T-cell (primary cell): ENCODE measurements around the gene SRGAP1. TPM values are rescaled to one million over a fixed set of nuclear protein-coding genes. Genes with fewer than 3 reads are reported as not detected.

ENCODE experiments used
- ATAC-seq, 4 experiments: fragments of 200-7000 bp in 3 of 4; fragments of 150-1000 bp in 1 of 4; cut with Tn5 transposase; replicated peaks in 1 of 4; 1 replicate in 3 of 4; 2 replicates in 1 of 4; pipeline ENCODE4 v1.10.0; 2021; ENCODE audit warnings: moderate library complexity in 3 of 4, mild to moderate bottlenecking in 2 of 4, moderate number of reproducible peaks in 1 of 4
- CTCF ChIA-PET, 2 donors: fragments of 300-600 bp; sonication (Branson Sonifier 250); formaldehyde crosslinking; loops; one replicate each; lab custom pipeline; 2022; ENCODE audit warnings: antibody characterized with exemption in 2 of 2; lab: Charles Lee
- POLR2A ChIA-PET, 2 donors: fragments of 300-600 bp; sonication (Branson Sonifier 250); formaldehyde crosslinking; loops; one replicate each; lab custom pipeline; 2022; ENCODE audit warnings: antibody characterized with exemption in 2 of 2; lab: Charles Lee
- DNase-seq, 35 experiments: peaks; one replicate each; pipeline versions ENCODE4 v3.0.0 to v3.0.0-alpha.2; 2013 to 2023
- H3K27ac ChIP-seq: one replicate; pipeline ENCODE4 v1.5.1; 2013; ENCODE audit warnings: low read length
- H3K27me3 ChIP-seq, 2 experiments: replicated peaks in 1 of 2; 1 replicate in 1 of 2; 2 replicates in 1 of 2; pipeline versions ENCODE4 v1.6.1 to v1.7.0; 2013; ENCODE audit warnings: low read length in 1 of 2, mixed read lengths in 1 of 2; ENCODE audit not compliant: control insufficient read depth in 2 of 2, insufficient read depth in 2 of 2; ENCODE audit errors: extremely low read depth in 1 of 2
- H3K36me3 ChIP-seq, 2 donors: 1 replicate in 1 of 2; 2 replicates in 1 of 2; pipeline versions ENCODE4 v1.6.1 to v1.7.0; 2013; ENCODE audit warnings: low read length in 1 of 2; ENCODE audit not compliant: control insufficient read depth in 2 of 2, insufficient read depth in 1 of 2; ENCODE audit errors: extremely low read depth in 1 of 2
- H3K4me1 ChIP-seq, 2 experiments: 1 replicate in 1 of 2; 2 replicates in 1 of 2; pipeline versions ENCODE4 v1.6.1 to v1.7.0; 2013; ENCODE audit warnings: low read length in 2 of 2, mixed read lengths in 1 of 2; ENCODE audit not compliant: insufficient read depth in 2 of 2, control insufficient read depth in 1 of 2; ENCODE audit errors: extremely low read depth in 1 of 2
- H3K4me3 ChIP-seq, 2 donors: 1 replicate in 1 of 2; 2 replicates in 1 of 2; pipeline versions ENCODE4 v1.5.1 to v1.7.0; 2013; ENCODE audit warnings: mild to moderate bottlenecking in 2 of 2, low read length in 1 of 2, moderate library complexity in 1 of 2; ENCODE audit not compliant: control insufficient read depth in 1 of 2; ENCODE audit errors: extremely low read depth in 1 of 2
- H3K9me3 ChIP-seq: 2 replicates; pipeline ENCODE4 v1.7.0; 2013
- H3K27ac Mint-ChIP-seq, 2 donors: one replicate each; pipeline ENCODE4 v1.8.0; 2020 to 2021; ENCODE audit warnings: mild to moderate bottlenecking in 2 of 2, mixed read lengths in 2 of 2
- H3K27me3 Mint-ChIP-seq, 2 donors: one replicate each; pipeline ENCODE4 v1.8.0; 2021 to 2022; ENCODE audit warnings: mixed read lengths in 2 of 2
- H3K36me3 Mint-ChIP-seq: one replicate; pipeline ENCODE4 v1.8.0; 2021; ENCODE audit warnings: mixed read lengths
- H3K4me1 Mint-ChIP-seq, 3 donors: one replicate each; pipeline ENCODE4 v1.8.0; 2020 to 2022; ENCODE audit warnings: mixed read lengths in 3 of 3, mild to moderate bottlenecking in 1 of 3
- H3K4me3 Mint-ChIP-seq, 3 donors: one replicate each; pipeline ENCODE4 v1.8.0; 2020 to 2022; ENCODE audit warnings: mild to moderate bottlenecking in 3 of 3, mixed read lengths in 3 of 3, moderate library complexity in 3 of 3
- H3K9me3 Mint-ChIP-seq, 3 donors: one replicate each; pipeline ENCODE4 v1.8.0; 2020 to 2022; ENCODE audit warnings: mixed read lengths in 3 of 3
- WGBS: methylation state at CpG from one replicate; pipeline ENCODE4 v1.1.5; 2013; ENCODE audit warnings: missing lambda C conversion rate; ENCODE audit not compliant: insufficient coverage; 5-methylcytosine and 5-hydroxymethylcytosine counted together
- total RNA-seq, 35 experiments: library from RNA in 6 of 35; stranded (reverse) in 6 of 35; fragments of 120-200 nt in 1 of 35; gene quantifications; one replicate each; pipeline versions ENCODE4 v1.2.1 to v1.2.4 and lab custom pipeline; 2013 to 2026

The SRGAP1 gene
- total RNA-seq, 5 donors from 2014 or later (not counting 1 experiment from before 2014, with no cell fraction given) = 0.07 to 0.38 (median 0.17) TPM; not detected in 1

- H3K9me3 Mint-ChIP-seq = no peaks in the 10 kb centered on the region
- H3K27me3 ChIP-seq = peaks cover 0 to 4% of the 10 kb centered on the region in 2 experiments
- no CpG with 5 or more reads among the region's 4 CpGs for WGBS
- DNase-seq = no peak
- ATAC-seq = no peak
- no peaks in the 10 kb centered on the region for H3K4me1 Mint-ChIP-seq
- H3K27me3 Mint-ChIP-seq = peaks cover 3 to 6% of the 10 kb centered on the region in 2 donors
- H3K27ac Mint-ChIP-seq = no peak overlapping the region
- no peaks in the 10 kb centered on the region for H3K36me3 Mint-ChIP-seq
- H3K27ac ChIP-seq = no peak overlapping the region
- no peaks in the 10 kb centered on the region for H3K36me3 ChIP-seq
- POLR2A ChIA-PET = no interaction called here
- no peaks in the 10 kb centered on the region for H3K9me3 ChIP-seq
- H3K4me1 ChIP-seq = no peaks in the 10 kb centered on the region
- CTCF ChIA-PET = no interaction called here
- H3K4me3 Mint-ChIP-seq = no peak overlapping the region
- no peak overlapping the region for H3K4me3 ChIP-seq
These were observed 248.2 kb downstream of the SRGAP1 start for GRCh38 chr12:64092507-64093196.

- ATAC-seq = no peak
- no CpG with 5 or more reads among the region's 3 CpGs for WGBS
These were observed 249.2 kb downstream of the SRGAP1 start for GRCh38 chr12:64093689-64094088.

GRCh38 chr12:64097366-64098105, 253.0 kb downstream of the SRGAP1 start:
- no peak overlapping the region for H3K4me3 ChIP-seq
- H3K4me1 ChIP-seq = no peaks in the 10 kb centered on the region
- H3K27me3 Mint-ChIP-seq = peaks cover 15 to 16% of the 10 kb centered on the region in 2 donors
- ChIA-PET CTCF (interaction anchor here in 1 of 2 donors (0.6 kb wide), 1 partner anchor 695 kb away, joined by 3 read pairs; no protein-coding TSS in a partner anchor), POLR2A (no interaction called here)
- WGBS = 100% methylated on average over 1 of the region's 4 CpGs
- no peak overlapping the region for H3K27ac ChIP-seq
- no peaks in the 10 kb centered on the region for H3K9me3 Mint-ChIP-seq
- ATAC-seq (no peak), DNase-seq (no peak)
- H3K27me3 ChIP-seq = peaks cover 0 to 4% of the 10 kb centered on the region in 2 experiments
- no peaks in the 10 kb centered on the region for H3K4me1 Mint-ChIP-seq
- H3K36me3 ChIP-seq = no peaks in the 10 kb centered on the region
- no peaks in the 10 kb centered on the region for H3K9me3 ChIP-seq
- no peak overlapping the region for H3K27ac Mint-ChIP-seq
- no peaks in the 10 kb centered on the region for H3K36me3 Mint-ChIP-seq
- H3K4me3 Mint-ChIP-seq = no peak overlapping the region

More at GRCh38 chr12:64093689-64094088, 249.2 kb downstream of the SRGAP1 start:
- Histone ChIP-seq H3K27ac (no peak overlapping the region), H3K36me3 (no peaks in the 10 kb centered on the region), H3K4me1 (no peaks in the 10 kb centered on the region), H3K4me3 (no peak overlapping the region), H3K27me3 (peaks cover 0 to 4% of the 10 kb centered on the region in 2 experiments), H3K9me3 (no peaks in the 10 kb centered on the region)
- no peak overlapping the region for H3K4me3 Mint-ChIP-seq
- ChIA-PET POLR2A (no interaction called here), CTCF (no interaction called here)
- H3K27ac Mint-ChIP-seq = no peak overlapping the region
- H3K9me3 Mint-ChIP-seq = no peaks in the 10 kb centered on the region
- H3K36me3 Mint-ChIP-seq = no peaks in the 10 kb centered on the region
- DNase-seq = no peak
- peaks cover 6 to 10% of the 10 kb centered on the region in 2 donors for H3K27me3 Mint-ChIP-seq
- no peaks in the 10 kb centered on the region for H3K4me1 Mint-ChIP-seq

- CTCF ChIA-PET = no interaction called here
These were observed 254.3 kb downstream of the SRGAP1 start for GRCh38 chr12:64098709-64099354.

GRCh38 chr12:64099397-64099796, 254.9 kb downstream of the SRGAP1 start:
- H3K36me3 Mint-ChIP-seq = no peaks in the 10 kb centered on the region
- H3K4me1 Mint-ChIP-seq = no peaks in the 10 kb centered on the region
- no peak for ATAC-seq
- Histone ChIP-seq H3K36me3 (no peaks in the 10 kb centered on the region), H3K27ac (no peak overlapping the region), H3K4me1 (no peaks in the 10 kb centered on the region), H3K9me3 (no peaks in the 10 kb centered on the region), H3K27me3 (peaks cover 0 to 8% of the 10 kb centered on the region in 2 experiments), H3K4me3 (no peak overlapping the region)
- ChIA-PET CTCF (no interaction called here), POLR2A (no interaction called here)
- DNase-seq = no peak
- H3K4me3 Mint-ChIP-seq = no peak overlapping the region
- no peaks in the 10 kb centered on the region for H3K9me3 Mint-ChIP-seq
- H3K27me3 Mint-ChIP-seq = peaks cover 15 to 16% of the 10 kb centered on the region in 2 donors
- 25% methylated on average over 2 of the region's 5 CpGs for WGBS
- no peak overlapping the region for H3K27ac Mint-ChIP-seq

More at GRCh38 chr12:64098709-64099354, 254.3 kb downstream of the SRGAP1 start:
- Histone ChIP-seq H3K9me3 (no peaks in the 10 kb centered on the region), H3K4me1 (no peaks in the 10 kb centered on the region), H3K4me3 (no peak overlapping the region), H3K27me3 (peaks cover 0 to 8% of the 10 kb centered on the region in 2 experiments), H3K36me3 (no peaks in the 10 kb centered on the region), H3K27ac (no peak overlapping the region)
- peaks cover 15 to 16% of the 10 kb centered on the region in 2 donors for H3K27me3 Mint-ChIP-seq
- WGBS = no CpG with 5 or more reads among the region's 2 CpGs
- no peak for DNase-seq
- no peaks in the 10 kb centered on the region for H3K36me3 Mint-ChIP-seq
- H3K4me3 Mint-ChIP-seq = no peak overlapping the region
- ATAC-seq = no peak
- no peak overlapping the region for H3K27ac Mint-ChIP-seq
- H3K9me3 Mint-ChIP-seq = no peaks in the 10 kb centered on the region
- H3K4me1 Mint-ChIP-seq = no peaks in the 10 kb centered on the region
- POLR2A ChIA-PET = no interaction called here

GRCh38 chr12:64102339-64102738, 257.8 kb downstream of the SRGAP1 start:
- DNase-seq (no peak), ATAC-seq (no peak)
- no peak overlapping the region for H3K4me3 ChIP-seq
- no peaks in the 10 kb centered on the region for H3K36me3 Mint-ChIP-seq
- H3K36me3 ChIP-seq = no peaks in the 10 kb centered on the region
- no peaks in the 10 kb centered on the region for H3K9me3 ChIP-seq
- H3K4me1 ChIP-seq = no peaks in the 10 kb centered on the region
- no peaks in the 10 kb centered on the region for H3K9me3 Mint-ChIP-seq
- peaks cover 18 to 29% of the 10 kb centered on the region in 2 donors for H3K27me3 Mint-ChIP-seq
- H3K27ac Mint-ChIP-seq = no peak overlapping the region
- ChIA-PET POLR2A (no interaction called here), CTCF (no interaction called here)
- H3K27me3 ChIP-seq = peaks cover 0 to 5% of the 10 kb centered on the region in 2 experiments
- H3K4me1 Mint-ChIP-seq = no peaks in the 10 kb centered on the region
- H3K27ac ChIP-seq = no peak overlapping the region
- no CpG with 5 or more reads among the region's 4 CpGs for WGBS
- no peak overlapping the region for H3K4me3 Mint-ChIP-seq
